A673 (cell line): Measurements from ENCODE around the gene DCC.

Experiments used
- EZH2 ChIP-seq: fragments of 200-600 bp; sonication (generic); IDR thresholded peaks from 2 replicates; pipeline ENCODE4 v1.6.1; 2017; ENCODE audit warnings: borderline replicate concordance, low read depth, mild to moderate bottlenecking, mixed read lengths, antibody characterized with exemption, low read length; ENCODE audit not compliant: poor library complexity, severe bottlenecking
- TF ChIP-seq, protein P1 (sequence below): fragments of 300-800, 200-600 bp; sonication (generic); conservative IDR thresholded peaks from 2 replicates; pipeline ENCODE4 v1.5.1; 2017; ENCODE audit warnings: low read depth, mild to moderate bottlenecking, antibody characterized with exemption, low read length, moderate library complexity, mixed read lengths

DNA sequence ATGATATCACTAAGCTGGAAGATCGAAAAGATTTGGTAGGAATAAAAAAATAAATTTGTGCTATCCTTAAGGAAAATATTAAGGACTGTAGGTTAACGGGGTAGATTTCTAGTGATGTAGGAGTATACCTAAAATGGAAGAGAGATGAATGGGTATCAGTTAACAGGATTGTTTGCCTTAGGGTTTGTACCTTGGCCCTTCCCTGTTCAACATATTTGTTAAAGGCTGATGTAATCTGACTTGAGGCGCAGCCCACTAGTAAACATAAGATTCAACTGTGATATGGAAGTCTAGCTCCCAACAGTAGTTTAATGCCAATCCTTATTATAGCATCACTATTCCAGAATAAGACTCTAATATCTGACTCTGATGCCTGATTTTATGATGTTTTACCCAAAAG lies 685.2 kb downstream of the DCC start:
- no peak for TF ChIP-seq EZH2
- TF ChIP-seq, protein P1, sequence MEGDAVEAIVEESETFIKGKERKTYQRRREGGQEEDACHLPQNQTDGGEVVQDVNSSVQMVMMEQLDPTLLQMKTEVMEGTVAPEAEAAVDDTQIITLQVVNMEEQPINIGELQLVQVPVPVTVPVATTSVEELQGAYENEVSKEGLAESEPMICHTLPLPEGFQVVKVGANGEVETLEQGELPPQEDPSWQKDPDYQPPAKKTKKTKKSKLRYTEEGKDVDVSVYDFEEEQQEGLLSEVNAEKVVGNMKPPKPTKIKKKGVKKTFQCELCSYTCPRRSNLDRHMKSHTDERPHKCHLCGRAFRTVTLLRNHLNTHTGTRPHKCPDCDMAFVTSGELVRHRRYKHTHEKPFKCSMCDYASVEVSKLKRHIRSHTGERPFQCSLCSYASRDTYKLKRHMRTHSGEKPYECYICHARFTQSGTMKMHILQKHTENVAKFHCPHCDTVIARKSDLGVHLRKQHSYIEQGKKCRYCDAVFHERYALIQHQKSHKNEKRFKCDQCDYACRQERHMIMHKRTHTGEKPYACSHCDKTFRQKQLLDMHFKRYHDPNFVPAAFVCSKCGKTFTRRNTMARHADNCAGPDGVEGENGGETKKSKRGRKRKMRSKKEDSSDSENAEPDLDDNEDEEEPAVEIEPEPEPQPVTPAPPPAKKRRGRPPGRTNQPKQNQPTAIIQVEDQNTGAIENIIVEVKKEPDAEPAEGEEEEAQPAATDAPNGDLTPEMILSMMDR, result no peak
